Uterus (tissue), 2 donors: ENCODE results near the gene ZNF234.

ENCODE experiments used
- CTCF ChIP-seq, 4 experiments: fragments of 200-600 bp in 2 of 4; fragments of 450-650 bp in 2 of 4; sonication (generic) in 2 of 4; IDR thresholded peaks; one replicate each; pipeline ENCODE4 v1.5.1; 2016 to 2019; ENCODE audit warnings: antibody characterized with exemption in 4 of 4, mild to moderate bottlenecking in 2 of 4, moderate library complexity in 1 of 4
- POLR2A ChIP-seq, 2 donors: fragments of 450-650 bp; IDR thresholded peaks; one replicate each; pipeline ENCODE4 v1.6.1; 2016; ENCODE audit warnings: antibody characterized with exemption in 2 of 2, mild to moderate bottlenecking in 1 of 2, moderate library complexity in 1 of 2

DNA sequence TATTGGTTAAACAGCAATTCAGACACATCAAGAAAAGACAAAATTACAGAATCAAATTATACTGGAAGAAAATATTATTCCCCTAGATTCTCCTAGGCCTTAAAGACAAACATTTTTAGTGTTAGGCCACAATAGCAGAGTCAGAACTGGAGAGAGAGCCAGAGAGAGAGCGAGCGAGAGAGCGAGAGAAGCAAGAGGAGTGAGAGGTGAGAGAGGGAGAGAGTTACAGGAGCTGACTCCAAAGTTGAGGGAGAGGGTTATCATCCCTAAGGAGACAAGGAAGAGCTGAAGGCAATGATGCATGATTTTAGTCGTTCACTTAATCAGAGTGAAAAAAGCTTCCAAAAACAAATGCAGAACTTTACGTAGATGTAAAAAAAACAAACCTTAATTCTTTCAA is 50.8 kb downstream of the ZNF234 start:
- TF ChIP-seq CTCF (IDR thresholded peaks at IDR 0.05): no peak
- TF ChIP-seq POLR2A (IDR thresholded peaks at IDR 0.05): no peak
